NCI-H82 treated with DMSO at 0.1 percent for 48 hours (cell line): ENCODE measurements around the gene ACOT8.
"Not testable (repeated sequence)": the region's sequence is repeated elsewhere in the genome, so short reads cannot be mapped to it uniquely, and the experiment has no call there.

Source experiments
- DNase-seq: peaks from one replicate; lab custom pipeline; 2025; ENCODE audit not compliant: unreplicated experiment; lab: John Stamatoyannopoulos, UW

Gene ACOT8

DNA sequence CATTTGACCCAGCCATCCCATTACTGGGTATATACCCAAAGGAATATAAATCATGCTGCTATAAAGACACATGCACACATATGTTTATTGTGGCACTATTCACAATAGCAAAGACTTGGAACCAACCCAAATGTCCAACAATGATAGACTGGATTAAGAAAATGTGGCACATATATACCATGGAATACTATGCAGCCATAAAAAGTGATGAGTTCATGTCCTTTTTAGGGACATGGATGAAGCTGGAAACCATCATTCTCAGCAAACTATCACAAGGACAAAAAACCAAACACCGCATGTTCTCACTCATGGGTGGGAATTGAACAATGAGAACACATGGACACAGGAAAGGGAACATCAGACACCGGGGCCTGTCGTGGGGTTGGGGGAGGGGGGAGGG is 59.2 kb downstream of the ACOT8 start:
- DNase-seq, result not testable (repeated sequence)

DNA sequence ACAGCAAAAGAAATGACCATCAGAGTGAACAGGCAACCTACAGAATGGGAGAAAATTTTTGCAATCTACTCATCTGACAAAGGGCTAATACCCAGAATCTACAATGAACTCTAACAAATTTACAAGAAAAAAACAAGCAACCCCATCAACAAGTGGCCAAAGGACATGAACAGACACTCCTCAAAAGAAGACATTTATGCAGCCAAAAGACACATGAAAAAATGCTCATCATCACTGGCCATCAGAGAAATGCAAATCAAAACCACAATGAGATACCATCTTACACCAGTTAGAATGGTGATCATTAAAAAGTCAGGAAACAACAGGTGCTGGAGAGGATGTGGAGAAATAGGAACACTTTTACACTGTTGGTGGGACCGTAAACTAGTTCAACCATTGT is 59.7 kb downstream of the ACOT8 start:
- not testable (repeated sequence) for DNase-seq

DNA sequence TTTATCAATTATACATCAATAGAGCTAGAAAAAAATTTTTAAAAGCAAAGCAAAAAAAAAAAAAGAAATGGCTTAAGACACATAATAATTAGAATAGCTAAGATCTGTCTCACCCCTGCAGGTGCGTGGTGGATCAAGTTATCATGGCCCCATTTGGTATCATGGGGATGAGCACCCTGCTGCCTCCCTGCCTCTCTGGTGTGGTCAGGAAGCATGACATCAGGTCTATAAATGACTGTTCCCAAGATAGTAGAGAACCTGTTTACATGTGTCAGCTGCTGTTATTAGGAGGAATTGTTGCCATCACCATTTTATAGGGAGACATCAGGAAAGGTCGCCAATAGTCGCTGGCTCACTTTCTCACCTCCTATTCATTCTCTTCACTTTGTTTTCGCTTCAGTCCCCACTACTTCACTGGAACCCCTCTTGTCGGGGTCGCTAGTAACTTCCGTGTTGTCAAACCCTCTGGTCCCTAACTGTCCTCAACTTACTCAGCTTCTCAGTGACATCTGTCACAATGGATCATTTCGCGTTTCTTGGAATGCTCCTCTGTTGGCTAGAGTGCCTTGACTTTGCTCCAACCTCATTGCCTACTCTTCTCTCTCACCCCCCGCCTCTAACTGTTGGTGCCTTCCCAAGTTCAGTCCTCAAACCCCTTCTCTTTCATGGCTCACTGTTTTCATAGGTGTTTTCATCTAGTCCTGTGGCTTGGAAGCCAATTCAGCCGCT is 60.7 kb downstream of the ACOT8 start:
- DNase-seq, result no peak

DNA sequence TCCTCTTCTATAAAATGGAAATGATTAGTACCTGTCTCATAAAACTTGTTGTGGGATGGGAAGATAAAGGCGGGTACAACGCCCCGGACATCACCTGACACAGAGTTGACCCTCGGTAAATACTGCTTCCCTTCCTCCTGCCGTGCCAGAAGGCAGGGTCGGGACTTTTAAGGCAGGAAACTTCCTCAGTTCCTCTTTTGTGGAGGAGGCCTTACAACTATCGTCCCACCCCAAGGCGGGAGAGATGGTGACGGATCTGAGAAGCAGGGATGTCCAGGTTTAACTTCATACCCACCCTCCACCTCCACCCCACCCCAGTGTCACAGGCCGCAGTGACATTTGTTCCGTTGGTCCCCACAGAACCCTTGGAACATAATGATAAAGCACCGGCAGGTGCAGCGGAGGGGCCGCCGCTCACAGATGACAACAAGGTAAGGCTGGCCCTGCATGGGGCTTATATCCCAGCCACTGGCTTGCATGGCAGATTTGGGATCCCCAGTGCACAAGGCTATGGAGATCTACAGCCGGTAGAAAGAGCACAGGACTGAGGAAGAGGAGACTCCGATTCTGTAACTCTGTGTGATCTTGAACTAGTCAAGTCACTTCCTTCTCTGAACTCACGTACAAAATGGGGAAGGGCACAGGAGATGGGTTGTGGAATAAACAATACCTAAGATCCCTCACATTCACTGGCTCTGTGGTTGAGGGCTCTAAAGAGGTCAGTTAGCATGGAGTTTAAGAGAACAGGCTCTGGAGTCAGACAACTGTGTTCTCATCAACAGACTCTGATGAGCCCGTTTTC is 64.7 kb downstream of the ACOT8 start:
- no peak for DNase-seq
